GM23338 (cell line): ENCODE data around the gene TMEM273. TPM values are rescaled to one million over a fixed set of nuclear protein-coding genes. Genes with fewer than 3 reads are reported as not detected.

Experiments
- ATAC-seq: fragments of 200-7000 bp; cut with Tn5 transposase; 3 replicates; pipeline ENCODE4 v1.9.1; 2020
- DNase-seq: peaks from one replicate; pipeline ENCODE4 v3.0.0-alpha.2; 2015; ENCODE audit warnings: low spot score
- H2AFZ ChIP-seq: fragments of 200-600 bp; sonication (generic); 2 replicates; pipeline ENCODE4 v1.8.0; 2016; ENCODE audit warnings: antibody characterized with exemption, mild to moderate bottlenecking, moderate library complexity
- H3F3A ChIP-seq: fragments of 200-600 bp; sonication (generic); replicated peaks from 2 replicates; pipeline ENCODE4 v1.8.0; 2017; ENCODE audit warnings: antibody characterized with exemption, mixed run types, low read depth
- H3K27ac ChIP-seq: fragments of 200-600 bp; sonication (generic); 2 replicates; pipeline ENCODE4 v1.6.1; 2016; ENCODE audit warnings: low read depth
- H3K27me3 ChIP-seq: fragments of 200-600 bp; sonication (generic); 2 replicates; pipeline ENCODE4 v1.8.0; 2016; ENCODE audit warnings: mild to moderate bottlenecking, mixed run types, moderate library complexity; ENCODE audit not compliant: insufficient read depth
- H3K36me3 ChIP-seq: fragments of 200-600 bp; sonication (generic); 2 replicates; pipeline ENCODE4 v1.8.0; 2016; ENCODE audit warnings: mild to moderate bottlenecking; ENCODE audit not compliant: insufficient read depth
- H3K4me1 ChIP-seq: fragments of 200-600 bp; sonication (generic); 2 replicates; pipeline ENCODE4 v1.8.0; 2016; ENCODE audit warnings: mild to moderate bottlenecking, moderate library complexity; ENCODE audit not compliant: insufficient read depth
- H3K4me2 ChIP-seq: fragments of 200-600 bp; sonication (generic); 2 replicates; pipeline ENCODE4 v1.7.1; 2017; ENCODE audit warnings: mixed run types
- H3K4me3 ChIP-seq: fragments of 200-600 bp; sonication (generic); 2 replicates; pipeline ENCODE4 v1.6.1; 2016; ENCODE audit warnings: mixed run types
- H3K79me2 ChIP-seq: fragments of 200-600 bp; sonication (generic); replicated peaks from 2 replicates; pipeline ENCODE4 v1.8.0; 2017; ENCODE audit warnings: mild to moderate bottlenecking; ENCODE audit not compliant: insufficient read depth
- H3K9me2 ChIP-seq: fragments of 200-600 bp; sonication (generic); 2 replicates; pipeline ENCODE4 v1.8.0; 2017; ENCODE audit not compliant: insufficient read depth
- H4K20me1 ChIP-seq: fragments of 200-600 bp; sonication (generic); replicated peaks from 2 replicates; pipeline ENCODE4 v1.8.0; 2017; ENCODE audit warnings: mild to moderate bottlenecking; ENCODE audit not compliant: insufficient read depth
- H3K27ac Mint-ChIP-seq: 2 replicates; pipeline ENCODE4 v1.8.0; 2020; ENCODE audit warnings: inconsistent platforms, mild to moderate bottlenecking, moderate library complexity, mixed read lengths
- H3K27me3 Mint-ChIP-seq: 3 replicates; pipeline ENCODE4 v1.8.0; 2022; ENCODE audit warnings: low read depth, mild to moderate bottlenecking, moderate library complexity, mixed read lengths, inconsistent platforms; ENCODE audit not compliant: insufficient read depth, poor library complexity
- H3K36me3 Mint-ChIP-seq: 3 replicates; pipeline ENCODE4 v1.8.0; 2021; ENCODE audit warnings: low read depth, mild to moderate bottlenecking, inconsistent platforms, moderate library complexity, mixed read lengths
- H3K4me1 Mint-ChIP-seq: 3 replicates; pipeline ENCODE4 v1.8.0; 2020; ENCODE audit warnings: mild to moderate bottlenecking, inconsistent platforms, mixed read lengths
- H3K4me3 Mint-ChIP-seq: 3 replicates; pipeline ENCODE4 v1.8.0; 2021; ENCODE audit warnings: moderate library complexity, mild to moderate bottlenecking, inconsistent platforms, mixed read lengths
- H3K9me3 Mint-ChIP-seq: 3 replicates; pipeline ENCODE4 v1.8.0; 2020; ENCODE audit warnings: moderate library complexity, mild to moderate bottlenecking, inconsistent platforms, mixed read lengths
- CREB1 ChIP-seq: fragments of 250-450 bp; sonication (Bioruptor Pico); IDR thresholded peaks from 2 replicates; pipeline ENCODE4 v1.5.0; 2020; ENCODE audit warnings: low read depth, mild to moderate bottlenecking, moderate library complexity
- CTCF ChIP-seq, 2 experiments: fragments of 200-600 bp in 1 of 2; sonication (generic) in 1 of 2; conservative IDR thresholded peaks; 2 replicates each; pipeline versions ENCODE4 v1.5.1 to v1.6.1; 2016 to 2017; ENCODE audit warnings: antibody characterized with exemption in 2 of 2, low read depth in 2 of 2, mild to moderate bottlenecking in 2 of 2, moderate library complexity in 1 of 2
- EZH2 ChIP-seq: fragments of 200-600 bp; sonication (generic); IDR thresholded peaks from one replicate; pipeline ENCODE4 v1.8.0; 2017; ENCODE audit warnings: antibody characterized with exemption, mild to moderate bottlenecking, low read depth; ENCODE audit not compliant: unreplicated experiment
- EZH2phosphoT487 ChIP-seq: fragments of 200-600 bp; sonication (generic); IDR thresholded peaks from one replicate; pipeline ENCODE4 v1.8.1; 2018; ENCODE audit warnings: antibody characterized with exemption; ENCODE audit not compliant: unreplicated experiment
- JUNB ChIP-seq: IDR thresholded peaks from one replicate; pipeline ENCODE4 v1.6.1; 2016; ENCODE audit warnings: antibody characterized with exemption; ENCODE audit not compliant: unreplicated experiment
- NANOG ChIP-seq: IDR thresholded peaks from 2 replicates; pipeline ENCODE4 v1.6.1; 2016; ENCODE audit warnings: antibody characterized with exemption, borderline replicate concordance
- REST ChIP-seq: IDR thresholded peaks from one replicate; pipeline ENCODE4 v1.6.1; 2018; ENCODE audit warnings: antibody characterized with exemption; ENCODE audit not compliant: unreplicated experiment
- STAT1 ChIP-seq: IDR thresholded peaks from one replicate; pipeline ENCODE4 v1.6.1; 2016; ENCODE audit warnings: antibody characterized with exemption; ENCODE audit not compliant: unreplicated experiment
- ZNF114 ChIP-seq: fragments of 250-450 bp; sonication (Bioruptor Pico); IDR thresholded peaks from 2 replicates; pipeline ENCODE4 v1.5.0; 2020; ENCODE audit warnings: mild to moderate bottlenecking, moderate library complexity
- ZNF331 ChIP-seq: fragments of 250-450 bp; sonication (Bioruptor Pico); IDR thresholded peaks from 2 replicates; pipeline ENCODE4 v1.5.0; 2020; ENCODE audit warnings: low read depth, mild to moderate bottlenecking, moderate library complexity
- ZNF462 ChIP-seq: fragments of 250-450 bp; sonication (Bioruptor Pico); IDR thresholded peaks from 2 replicates; pipeline ENCODE4 v1.5.0; 2020; ENCODE audit warnings: mild to moderate bottlenecking, moderate library complexity
- polyA plus RNA-seq: library from polyadenylated mRNA; unstranded; fragments of >200 nt; fragmentation: Nextera tagmentation; extraction: Ambion mirVana; gene quantifications from 2 replicates; pipeline ENCODE4 v1.2.1, GENCODE V29; 2016
- total RNA-seq: library from RNA; depleted of rRNA; stranded (reverse); fragments of >200 nt; shearing (Covaris generic); gene quantifications from 2 replicates; pipeline ENCODE4 v1.2.3, GENCODE V29; 2014

TMEM273 gene
- total and polyA plus RNA-seq, 2 experiments from 2014 or later = not detected

GRCh38 chr10:49213211-49213610, 25.0 kb upstream of the TMEM273 start (continued):
- TF ChIP-seq CTCF (conservative IDR thresholded peaks at IDR 0.05; ENCODE audit: low read depth in 2 of 2) (no peak), EZH2 (no peak), ZNF114 (CRISPR knock-in tag) (no peak), JUNB (no peak), EZH2phosphoT487 (no peak)

- H3K9me2 ChIP-seq = peaks cover 16% of the 10 kb centered on the region; the same call in 1 of the 2 replicates
- H3K79me2 ChIP-seq = no peaks in the 10 kb centered on the region
- no peaks in the 10 kb centered on the region for H4K20me1 ChIP-seq
- Mint-ChIP-seq H3K27me3 (peaks cover 2% of the 10 kb centered on the region), H3K4me3 (no peak overlapping the region), H3K4me1 (peaks cover 7% of the 10 kb centered on the region), H3K36me3 (no peaks in the 10 kb centered on the region), H3K27ac (no peak overlapping the region; the same call in 1 of the 2 replicates), H3K9me3 (no peaks in the 10 kb centered on the region; the same call in 2 of the 3 replicates)
- H3F3A ChIP-seq = no peaks in the 10 kb centered on the region
- no peak for ATAC-seq
- H3K27ac ChIP-seq = no peak overlapping the region
- H2AFZ ChIP-seq = no peak overlapping the region
- no peaks in the 10 kb centered on the region for H3K27me3 ChIP-seq
- no peaks in the 10 kb centered on the region for H3K4me1 ChIP-seq
- H3K4me3 ChIP-seq = no peak overlapping the region
- no peak for DNase-seq
- no peaks in the 10 kb centered on the region for H3K36me3 ChIP-seq
- H3K4me2 ChIP-seq = no peak overlapping the region
- TF ChIP-seq ZNF331 (CRISPR knock-in tag) (no peak), REST (no peak), CREB1 (CRISPR knock-in tag) (no peak), ZNF462 (CRISPR knock-in tag) (no peak), STAT1 (no peak), CTCF (conservative IDR thresholded peaks at IDR 0.05; ENCODE audit: low read depth in 2 of 2) (no peak), ZNF114 (CRISPR knock-in tag) (no peak), NANOG (no peak)
These were observed 24.6 kb upstream of the TMEM273 start for GRCh38 chr10:49212783-49213182.
